Head of caudate nucleus (tissue), 42 donors: ENCODE results near the gene ZNF562.
"Not testable (repeated sequence)": the region's sequence is repeated elsewhere in the genome, so short reads cannot be mapped to it uniquely, and the experiment has no call there.

Experiments used
- DNase-seq, 42 donors: peaks; one replicate each; pipeline versions ENCODE4 v3.0.0 to v3.0.0-alpha.2; 2020 to 2021; ENCODE audit warnings: mixed read lengths in 7 of 42
- intact Hi-C: fragments of 100-400 bp; cut with DNase I; formaldehyde crosslinking; loops from one replicate; pipeline ENCODE4 v1.15.0; 2022

The ZNF562 gene

GRCh38 chr19:9651464-9651863 lies 23.4 kb downstream of the ZNF562 start:
- intact Hi-C loops = not testable (repeated sequence)

DNA sequence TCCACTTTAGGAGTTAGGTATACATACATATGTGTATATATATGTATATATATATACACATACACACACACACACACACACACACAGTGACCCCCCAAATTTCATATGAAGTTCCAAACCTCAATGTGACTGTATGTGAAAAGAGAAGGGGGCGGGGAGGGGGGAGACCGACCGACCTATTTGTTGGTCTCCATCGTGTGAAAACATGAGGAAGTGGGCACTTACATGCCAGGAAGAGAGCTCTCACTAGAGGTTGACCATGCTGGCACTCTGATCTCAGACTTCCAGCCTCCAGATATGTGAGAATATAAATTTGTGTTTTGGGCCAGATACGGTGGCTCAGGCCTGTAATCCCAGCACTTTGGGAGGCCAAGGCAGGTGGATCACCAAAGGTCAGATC lies 24.6 kb downstream of the ZNF562 start:
- DNase-seq = no peak
- intact Hi-C loops = no loop called here

More at GRCh38 chr19:9651464-9651863, 23.4 kb downstream of the ZNF562 start:
- DNase-seq = not testable (repeated sequence)

- intact Hi-C loops = no loop called here
- DNase-seq = peak in 1 of 42 donors; percentile 11
Observed at GRCh38 chr19:9645472-9645871, 29.4 kb downstream of the ZNF562 start.

GRCh38 chr19:9644472-9644871 lies 30.4 kb downstream of the ZNF562 start:
- intact Hi-C loops = no loop called here
- DNase-seq = peak in 6 of 42 donors; percentile 13 to 66 (median 22)

GRCh38 chr19:9641810-9642209 lies 33.1 kb downstream of the ZNF562 start:
- DNase-seq = no peak
- intact Hi-C loops = no loop called here

GRCh38 chr19:9640956-9641355 lies 33.9 kb downstream of the ZNF562 start:
- intact Hi-C loops = no loop called here
- DNase-seq = no peak

GRCh38 chr19:9636018-9636417 lies 38.9 kb downstream of the ZNF562 start:
- intact Hi-C loops = no loop called here
- DNase-seq = no peak

GRCh38 chr19:9627856-9628255 lies 47.0 kb downstream of the ZNF562 start:
- intact Hi-C loops = loop anchor here (5.0 to 10.0 kb wide), 2 partner anchors 47 to 164 kb away; partner anchors contain the start of gene ZNF562
- no peak for DNase-seq

GRCh38 chr19:9622531-9622930 lies 52.4 kb downstream of the ZNF562 start:
- intact Hi-C loops = loop anchor here (5.0 to 10.0 kb wide), 2 partner anchors 52 to 145 kb away; partner anchors contain the start of genes ZNF562 and ZNF846

GRCh38 chr19:9621156-9622037 lies 53.5 kb downstream of the ZNF562 start, which contains the start of gene ZNF561:
Gene ZNF561 (minus strand): TSS chr19:9621232. CDS start chr19:9619456, 1,776 bp downstream.
- DNase-seq = peak; percentile 73 to 96 (median 90)
- intact Hi-C loops = loop anchor here (5.0 to 10.0 kb wide), 2 partner anchors 53 to 146 kb away; partner anchors contain the start of genes ZNF562 and ZNF846

More at GRCh38 chr19:9622531-9622930, 52.4 kb downstream of the ZNF562 start:
- no peak for DNase-seq

DNA sequence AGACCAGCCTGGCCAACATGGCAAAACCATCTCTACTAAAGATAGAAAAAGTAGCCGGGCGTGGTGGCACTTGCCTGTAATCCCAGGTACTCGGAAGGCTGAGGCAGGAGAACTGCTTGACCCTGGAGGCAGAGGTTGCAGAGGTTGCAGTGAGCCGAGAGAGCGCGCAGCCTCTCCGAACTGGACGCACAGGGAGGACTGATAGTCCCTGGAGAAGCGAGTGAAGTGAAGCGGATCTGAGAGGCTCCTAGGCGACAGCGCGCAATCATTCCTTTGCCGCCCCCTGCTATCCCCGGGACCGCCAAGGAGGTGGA lies 54.1 kb downstream of the ZNF562 start:
- intact Hi-C loops = loop anchor here (5.0 to 10.0 kb wide), 2 partner anchors 54 to 147 kb away; partner anchors contain the start of genes ZNF562 and ZNF846
- no peak for DNase-seq

- intact Hi-C loops = no loop called here
- no peak for DNase-seq
Observed at GRCh38 chr19:9615844-9616243, 59.1 kb downstream of the ZNF562 start.

DNA sequence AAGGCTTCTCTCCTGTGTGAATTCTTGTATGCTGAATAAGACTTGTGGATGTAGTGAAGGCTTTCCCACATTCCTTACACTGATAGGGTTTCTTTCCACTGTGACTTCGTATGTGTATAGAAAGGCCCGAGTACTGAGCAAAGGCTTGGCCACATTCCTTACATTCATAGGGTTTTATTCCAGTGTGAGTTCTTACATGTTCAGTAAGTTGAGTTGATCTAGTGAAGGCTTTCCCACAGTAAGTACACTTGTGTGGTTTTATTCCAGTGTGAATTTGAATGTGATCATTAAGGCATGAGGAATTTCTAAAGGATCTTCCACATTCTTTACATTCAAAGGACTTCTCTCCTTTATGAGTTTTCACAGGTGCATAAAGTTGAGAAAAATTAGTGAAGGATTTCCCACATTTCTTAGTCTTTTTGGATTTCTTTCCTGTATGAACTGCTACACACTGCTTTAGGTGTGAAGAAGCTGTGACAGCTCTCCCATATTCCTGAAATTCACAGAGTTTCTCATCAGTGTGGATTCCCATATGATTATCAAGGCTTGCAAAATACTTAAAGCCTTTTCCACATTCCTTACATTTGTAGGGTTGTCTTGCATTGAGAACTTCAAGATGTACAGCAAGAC lies 64.3 kb downstream of the ZNF562 start:
- no peak for DNase-seq
- intact Hi-C loops = no loop called here

DNA sequence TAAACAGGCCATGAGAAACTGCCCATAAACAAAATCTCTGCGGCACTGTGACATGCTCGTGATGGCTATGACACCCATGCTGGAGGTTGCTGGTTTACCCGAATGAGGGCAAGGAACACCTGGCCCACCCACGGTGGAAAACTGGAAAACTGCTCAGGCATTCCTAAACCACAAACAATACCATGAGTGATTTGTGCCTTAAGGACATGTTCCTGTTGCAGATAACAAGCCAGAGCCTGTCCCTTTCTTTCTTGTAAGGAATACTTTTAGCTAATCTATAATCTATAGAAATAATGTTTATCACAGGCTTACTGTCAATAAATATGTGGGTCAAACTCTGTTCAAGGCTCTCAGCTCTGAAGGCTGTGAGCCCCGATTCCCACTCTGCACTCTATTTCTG lies 66.0 kb downstream of the ZNF562 start:
- intact Hi-C loops = no loop called here
- no peak for DNase-seq

GRCh38 chr19:9597027-9597426 lies 77.9 kb downstream of the ZNF562 start:
- DNase-seq = no peak
- intact Hi-C loops = no loop called here
